ENCODE results near the gene C19orf44. TPM values are rescaled to one million over a fixed set of nuclear protein-coding genes. Genes with fewer than 3 reads are reported as not detected.
"Not testable (repeated sequence)": the region's sequence is repeated elsewhere in the genome, so short reads cannot be mapped to it uniquely, and the experiment has no call there.

C19orf44 gene
- total RNA-seq, 2 experiments from 2014 or later, result 6.8 to 7.6 TPM

- Histone ChIP-seq H3K9me3 (ENCODE audit: low read length) (peaks cover 7% of the 10 kb centered on the region; the same call in 1 of the 2 replicates), H4K20me1 (ENCODE audit: insufficient read depth, low read length) (peaks cover 11% of the 10 kb centered on the region; the same call in 1 of the 2 replicates), H3K9me2 (ENCODE audit: insufficient read depth, low read length) (no peaks in the 10 kb centered on the region), H3K4me1 (ENCODE audit: insufficient read depth, low read length, poor library complexity, severe bottlenecking) (peaks cover 47% of the 10 kb centered on the region), H3K4me3 (ENCODE audit: low read depth, low read length, poor library complexity, severe bottlenecking) (peak overlapping the region; percentile 98), H3K79me2 (ENCODE audit: insufficient read depth, low read depth, low read length) (peaks cover 52% of the 10 kb centered on the region), H3K4me2 (ENCODE audit: low read length) (peak overlapping the region; percentile 100), H3K27ac (ENCODE audit: low read depth, low read length, poor library complexity, severe bottlenecking) (peak overlapping the region; percentile 30), H2AFZ (ENCODE audit: low read length) (no peak overlapping the region), H3K36me3 (ENCODE audit: insufficient read depth, low read length) (peaks cover 4% of the 10 kb centered on the region; the same call in 1 of the 2 replicates)
- ChIA-PET CTCF (ENCODE audit: unreplicated experiment) (no interaction called here), POLR2A (interaction anchor here (1.5 kb wide), 1 partner anchor 29 kb away, joined by 3 read pairs; no protein-coding TSS in a partner anchor)
- TF ChIP-seq EZH2phosphoT487 (IDR thresholded peaks at IDR 0.05; ENCODE audit: borderline replicate concordance, low read depth, low read length) (no peak), CTCF (conservative IDR thresholded peaks at IDR 0.05; ENCODE audit: low read length) (no peak)
- DNase-seq (ENCODE audit: low spot score), result peak; percentile 51
- BruUV-seq (replicated peaks), result TSS peak; percentile 56
- intact Hi-C loops (cut with micrococcal nuclease; ENCODE audit: unreplicated experiment), result loop anchor here (1.0 kb wide), 1 partner anchor 26 kb away; no protein-coding TSS in a partner anchor
Observed at GRCh38 chr19:16470911-16471811, 25.0 kb upstream of the C19orf44 start.

GRCh38 chr19:16472559-16472899 lies 23.7 kb upstream of the C19orf44 start:
- H3K9me3 ChIP-seq (ENCODE audit: low read length); CTCF ChIA-PET (ENCODE audit: unreplicated experiment); DNase-seq (ENCODE audit: low spot score); H3K27ac ChIP-seq (ENCODE audit: low read depth, low read length, poor library complexity, severe bottlenecking); H3K36me3 ChIP-seq (ENCODE audit: insufficient read depth, low read length); intact Hi-C loops (cut with micrococcal nuclease; ENCODE audit: unreplicated experiment); POLR2A ChIA-PET; BruUV-seq (replicated peaks); H3K9me2 ChIP-seq (ENCODE audit: insufficient read depth, low read length): not testable (repeated sequence)
- H3K4me2 ChIP-seq (ENCODE audit: low read length), result peak overlapping the region; percentile 75
- peaks cover 39% of the 10 kb centered on the region for H3K4me1 ChIP-seq (ENCODE audit: insufficient read depth, low read length, poor library complexity, severe bottlenecking)
- peak overlapping the region; percentile 98 for H3K4me3 ChIP-seq (ENCODE audit: low read depth, low read length, poor library complexity, severe bottlenecking)
- peaks cover 11% of the 10 kb centered on the region; the same call in 1 of the 2 replicates for H4K20me1 ChIP-seq (ENCODE audit: insufficient read depth, low read length)
- peaks cover 39% of the 10 kb centered on the region for H3K79me2 ChIP-seq (ENCODE audit: insufficient read depth, low read depth, low read length)
- H2AFZ ChIP-seq (ENCODE audit: low read length), result peak overlapping the region; percentile 48; the same call in 1 of the 2 replicates

GRCh38 chr19:16472992-16473391 lies 23.2 kb upstream of the C19orf44 start:
- H3K4me1 ChIP-seq (ENCODE audit: insufficient read depth, low read length, poor library complexity, severe bottlenecking), result peaks cover 34% of the 10 kb centered on the region
- H3K9me3 ChIP-seq (ENCODE audit: low read length), result peaks cover 7% of the 10 kb centered on the region; the same call in 1 of the 2 replicates
- peaks cover 4% of the 10 kb centered on the region; the same call in 1 of the 2 replicates for H3K36me3 ChIP-seq (ENCODE audit: insufficient read depth, low read length)
- no peak for DNase-seq (ENCODE audit: low spot score)
- no peak for TF ChIP-seq CTCF (conservative IDR thresholded peaks at IDR 0.05; ENCODE audit: low read length)
- no peak for TF ChIP-seq EZH2phosphoT487 (IDR thresholded peaks at IDR 0.05; ENCODE audit: borderline replicate concordance, low read depth, low read length)
- BruUV-seq (replicated peaks), result no TSS peak
- no peak overlapping the region for H3K27ac ChIP-seq (ENCODE audit: low read depth, low read length, poor library complexity, severe bottlenecking)
- H2AFZ ChIP-seq (ENCODE audit: low read length), result no peak overlapping the region
- ChIA-PET POLR2A (no interaction called here), CTCF (ENCODE audit: unreplicated experiment) (no interaction called here)
- no peak overlapping the region for H3K4me3 ChIP-seq (ENCODE audit: low read depth, low read length, poor library complexity, severe bottlenecking)
- H3K4me2 ChIP-seq (ENCODE audit: low read length), result 0 out of 2 replicates have a peak overlapping the region, but pooled peaks have one; percentile 75
- H3K9me2 ChIP-seq (ENCODE audit: insufficient read depth, low read length), result no peaks in the 10 kb centered on the region
- H4K20me1 ChIP-seq (ENCODE audit: insufficient read depth, low read length), result peaks cover 11% of the 10 kb centered on the region; the same call in 1 of the 2 replicates
- intact Hi-C loops (cut with micrococcal nuclease; ENCODE audit: unreplicated experiment), result no loop called here
- peaks cover 34% of the 10 kb centered on the region for H3K79me2 ChIP-seq (ENCODE audit: insufficient read depth, low read depth, low read length)
